Measurements from ENCODE around the gene NUDT21.
"Not testable (repeated sequence)": the region's sequence is repeated elsewhere in the genome, so short reads cannot be mapped to it uniquely, and the experiment has no call there.

Gene NUDT21

GRCh38 chr16:56450986-56451752 is at the start of gene NUDT21, which contains the start of gene OGFOD1:
TSS of gene NUDT21 (minus strand) at chr16:56451332. CDS start at chr16:56451202, 130 bp downstream.
TSS of gene OGFOD1 (plus strand) at chr16:56451554. CDS start at chr16:56451613, 59 bp downstream.
- peak within 1 kb of the TSS; percentile 85 for H3K27ac ChIP-seq

GRCh38 chr16:56493815-56494214 is 42.7 kb upstream of the NUDT21 start:
- TF ChIP-seq CTCF (IDR thresholded peaks at IDR 0.05) = no peak
- TF ChIP-seq ZFX (IDR thresholded peaks at IDR 0.05; ENCODE audit: borderline replicate concordance) = no peak
- H3K27ac ChIP-seq = no peak overlapping the region

More at GRCh38 chr16:56450986-56451752, at the start of gene NUDT21, which contains the start of gene OGFOD1:
- TF ChIP-seq ZFX (IDR thresholded peaks at IDR 0.05; ENCODE audit: borderline replicate concordance) = no peak
- no peak for TF ChIP-seq CTCF (IDR thresholded peaks at IDR 0.05)

- H3K27ac ChIP-seq = no peak overlapping the region
- TF ChIP-seq ZFX (IDR thresholded peaks at IDR 0.05; ENCODE audit: borderline replicate concordance) (no peak), CTCF (IDR thresholded peaks at IDR 0.05) (no peak)
These were observed 42.0 kb upstream of the NUDT21 start for GRCh38 chr16:56493126-56493525.

GRCh38 chr16:56491657-56492261 is 40.6 kb upstream of the NUDT21 start:
- H3K27ac ChIP-seq = no peak overlapping the region
- TF ChIP-seq ZFX (IDR thresholded peaks at IDR 0.05; ENCODE audit: borderline replicate concordance) = no peak
- no peak for TF ChIP-seq CTCF (IDR thresholded peaks at IDR 0.05)

GRCh38 chr16:56488868-56489267 is 37.7 kb upstream of the NUDT21 start:
- not testable (repeated sequence) for H3K27ac ChIP-seq

GRCh38 chr16:56488035-56488434 is 36.9 kb upstream of the NUDT21 start:
- no peak overlapping the region for H3K27ac ChIP-seq
- TF ChIP-seq ZFX (IDR thresholded peaks at IDR 0.05; ENCODE audit: borderline replicate concordance) = no peak
- no peak for TF ChIP-seq CTCF (IDR thresholded peaks at IDR 0.05)

- TF ChIP-seq CTCF (IDR thresholded peaks at IDR 0.05) (no peak), ZFX (IDR thresholded peaks at IDR 0.05; ENCODE audit: borderline replicate concordance) (no peak)
- no peak overlapping the region for H3K27ac ChIP-seq
These were observed 32.3 kb upstream of the NUDT21 start for GRCh38 chr16:56483394-56483793.
